ENCODE results near the gene PRKCE.
"Not testable (repeated sequence)": the region's sequence is repeated elsewhere in the genome, so short reads cannot be mapped to it uniquely, and the experiment has no call there.

Gene PRKCE

DNA sequence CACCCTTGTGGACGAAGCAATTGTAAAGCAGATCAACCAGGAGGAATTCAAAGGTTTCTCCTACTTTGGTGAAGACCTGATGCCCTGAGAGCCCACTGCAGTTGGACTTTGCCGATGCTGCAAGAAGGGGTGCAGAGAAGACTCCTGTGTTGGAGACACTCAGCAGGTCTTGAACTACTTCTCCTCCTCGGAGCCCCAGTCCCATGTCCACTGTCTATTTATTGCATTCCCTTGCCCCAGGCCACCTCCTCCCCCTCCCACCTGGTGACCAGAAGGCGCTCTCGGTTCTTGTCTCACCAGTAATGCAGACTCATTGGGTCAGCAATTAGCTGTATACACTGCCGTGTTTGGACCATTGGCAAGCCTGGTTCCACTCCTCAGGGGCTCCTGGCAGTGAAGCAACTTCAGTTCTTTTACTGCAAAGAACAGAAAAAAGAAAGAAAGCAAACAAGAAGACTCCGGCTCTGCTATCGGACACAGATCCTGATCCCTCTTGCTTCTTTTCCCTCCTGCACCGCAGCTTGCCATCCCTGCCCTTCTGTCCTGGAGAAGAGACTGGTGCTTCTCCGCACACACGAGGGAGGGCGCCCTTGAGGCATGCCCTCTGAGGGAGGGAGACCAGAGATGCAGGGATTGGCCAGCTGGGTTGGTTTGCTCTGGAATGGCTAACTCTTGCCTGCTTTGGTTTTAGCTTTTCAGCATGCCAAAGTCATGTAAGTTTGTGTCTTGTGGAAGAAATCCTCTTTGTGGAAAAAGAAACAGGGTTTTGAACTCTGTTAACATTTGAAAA lies 533.5 kb downstream of the PRKCE start:
- DNase-seq = no peak

DNA sequence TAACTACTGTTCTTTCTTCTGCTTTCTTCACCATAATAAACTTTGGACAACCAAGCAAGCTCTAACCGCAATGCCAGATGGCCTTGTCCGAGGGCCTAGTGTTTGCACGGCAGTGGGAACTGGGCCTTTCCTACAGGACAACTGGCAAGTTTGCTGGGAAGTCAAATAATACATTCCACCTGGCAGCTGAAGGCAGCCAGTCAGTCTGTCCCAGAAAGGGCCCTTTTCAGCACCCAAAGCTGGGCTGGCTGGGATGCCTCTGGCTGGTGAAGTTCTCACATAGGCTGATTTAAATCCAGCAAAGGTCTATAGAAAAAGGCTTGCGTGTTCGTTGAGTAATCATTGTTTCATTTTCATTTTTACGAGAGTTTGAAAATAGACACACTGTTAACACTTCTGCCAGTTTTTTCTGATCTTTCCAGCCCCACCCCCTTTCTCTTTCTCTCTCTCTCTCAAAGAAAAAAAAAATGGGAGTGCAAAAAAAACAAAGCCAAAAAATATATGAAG lies 535.7 kb downstream of the PRKCE start:
- no peak for DNase-seq

DNA sequence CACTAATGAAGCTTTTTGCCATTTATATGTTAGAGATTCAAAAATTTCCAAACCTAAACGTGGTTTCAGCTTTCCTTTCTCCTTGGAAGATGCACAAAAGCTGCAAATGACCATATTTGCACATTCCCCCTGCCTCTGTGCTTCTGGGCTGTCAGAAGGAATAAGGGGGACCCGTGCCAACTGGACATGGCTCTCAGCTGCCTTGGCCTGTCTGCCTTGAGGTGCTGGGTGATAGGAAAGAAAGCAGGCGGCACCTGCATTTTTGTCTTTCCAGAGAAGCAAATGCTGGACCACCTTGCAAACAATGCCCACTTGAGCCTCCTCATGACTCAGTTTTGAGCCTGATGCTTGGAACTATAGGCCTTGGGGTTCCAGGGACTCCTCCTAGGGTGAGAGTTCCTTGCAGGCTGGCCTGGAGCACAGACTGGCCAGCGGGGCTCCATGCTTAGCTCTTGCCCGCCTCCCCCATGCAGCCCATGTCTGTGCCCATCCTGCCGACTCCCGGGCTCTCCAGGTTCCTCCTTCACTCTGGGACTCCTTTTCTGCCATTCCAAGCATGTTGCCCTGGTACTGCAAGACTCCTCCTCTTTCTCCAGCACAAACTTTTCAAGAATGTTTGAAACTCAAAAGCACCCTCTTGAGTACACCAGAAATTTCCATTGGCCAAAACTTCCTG lies 536.7 kb downstream of the PRKCE start:
- DNase-seq = no peak

DNA sequence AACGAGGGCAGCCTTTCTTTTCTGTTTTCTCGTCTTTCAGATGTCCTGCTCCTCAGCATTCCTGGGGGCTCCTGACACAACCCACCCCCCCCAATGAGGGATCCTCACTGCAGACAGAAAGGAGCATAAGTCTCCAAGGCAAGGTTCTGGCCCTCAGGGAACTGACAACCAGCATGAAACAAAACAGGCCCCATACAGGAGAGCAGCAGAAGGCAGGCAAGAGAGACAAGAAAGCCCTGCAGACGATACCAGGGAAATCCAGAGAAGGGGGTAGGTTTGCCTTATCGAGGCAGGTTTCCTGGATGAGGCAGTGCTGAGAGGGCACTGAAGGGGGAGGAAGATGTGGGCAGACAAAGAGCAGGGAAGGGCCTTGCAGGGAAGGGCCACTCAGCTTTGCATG lies 541.9 kb downstream of the PRKCE start:
- DNase-seq = no peak

DNA sequence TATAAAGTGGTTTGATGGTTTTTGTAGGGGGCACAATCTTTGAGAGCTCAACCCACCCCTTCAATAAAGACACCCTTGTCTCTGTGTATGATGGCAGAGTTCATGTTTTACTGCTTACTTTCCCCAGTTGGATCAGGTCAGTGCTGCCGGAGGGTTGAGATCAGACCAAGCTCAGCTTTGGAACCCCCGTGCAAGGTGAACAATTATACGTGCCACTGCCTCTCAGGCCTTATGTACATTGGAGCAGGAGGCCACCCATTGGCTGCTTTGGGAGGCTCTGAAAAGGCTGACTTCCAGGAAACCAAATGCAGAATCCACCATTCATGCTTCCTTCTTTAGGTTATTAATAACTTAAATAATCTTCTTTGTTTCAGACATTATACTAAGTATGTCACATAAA lies 542.4 kb downstream of the PRKCE start:
- DNase-seq = no peak

DNA sequence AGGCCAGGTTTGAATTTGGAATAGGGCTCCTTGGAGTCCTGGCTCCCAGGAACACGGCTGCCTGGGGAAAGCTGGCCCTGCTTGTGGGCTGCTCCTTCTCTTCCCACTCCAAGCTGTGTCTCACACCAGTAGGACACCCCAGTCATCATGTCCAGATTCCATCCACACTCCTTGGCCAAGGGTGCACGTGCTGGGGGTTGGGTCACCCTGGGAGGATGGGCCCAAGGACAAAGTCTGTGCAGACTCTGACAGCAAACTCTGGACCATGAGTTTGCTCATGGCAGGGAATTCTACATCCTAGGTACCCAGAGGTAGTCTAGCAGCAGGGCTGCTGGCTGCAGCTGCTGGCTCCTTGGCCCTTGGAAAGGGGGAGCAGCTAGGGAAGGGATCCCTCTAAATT lies 543.4 kb downstream of the PRKCE start:
- DNase-seq = no peak

DNA sequence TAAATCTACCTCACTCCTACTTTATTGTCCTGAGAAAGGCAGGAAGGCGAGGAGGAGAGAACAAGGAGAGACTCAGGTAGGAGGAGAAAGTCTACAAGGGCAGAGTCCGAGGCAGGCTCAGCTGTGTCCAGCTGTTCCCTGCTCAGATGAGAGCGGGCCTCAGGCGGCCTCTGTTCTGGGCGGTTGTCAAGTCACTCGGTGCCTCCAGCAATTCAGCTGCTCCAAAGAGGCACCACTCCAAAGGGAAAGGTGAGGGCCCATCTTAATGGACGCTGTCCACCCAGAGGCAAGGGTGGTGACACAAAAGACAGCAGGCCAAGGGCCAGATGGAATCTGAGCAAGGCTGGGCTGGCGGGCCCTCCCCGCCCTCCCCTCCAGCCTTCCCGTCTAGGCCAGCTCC lies 544.3 kb downstream of the PRKCE start:
- no peak for DNase-seq

DNA sequence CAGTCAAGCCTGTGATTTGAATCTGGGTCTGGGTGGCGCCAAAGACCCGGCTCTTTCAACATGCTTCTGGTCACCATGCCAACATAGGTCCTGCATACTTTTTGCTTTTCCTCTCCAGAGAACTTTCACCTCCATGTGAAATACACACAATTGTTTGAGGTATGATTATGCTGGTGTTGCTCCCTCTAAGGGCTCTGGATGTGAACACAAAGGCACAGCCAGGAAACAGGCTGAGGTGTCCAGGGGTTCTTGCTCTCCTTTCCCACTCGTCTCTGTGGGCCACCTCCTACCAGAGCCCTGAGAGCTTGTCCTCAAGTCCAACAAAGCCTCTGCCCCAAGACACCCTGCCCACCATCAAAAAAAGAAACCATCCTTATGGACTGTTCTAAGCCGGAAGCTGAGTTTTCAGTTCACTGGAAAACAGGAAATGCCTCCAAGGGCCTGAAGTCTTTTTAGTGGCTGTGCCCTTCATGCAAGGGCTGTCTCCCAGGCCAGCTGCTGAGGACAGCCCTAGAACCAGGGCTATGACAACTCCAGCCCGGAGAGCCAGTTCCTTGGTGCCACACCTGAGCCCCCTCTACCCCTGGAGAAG lies 545.5 kb downstream of the PRKCE start:
- no peak for DNase-seq

DNA sequence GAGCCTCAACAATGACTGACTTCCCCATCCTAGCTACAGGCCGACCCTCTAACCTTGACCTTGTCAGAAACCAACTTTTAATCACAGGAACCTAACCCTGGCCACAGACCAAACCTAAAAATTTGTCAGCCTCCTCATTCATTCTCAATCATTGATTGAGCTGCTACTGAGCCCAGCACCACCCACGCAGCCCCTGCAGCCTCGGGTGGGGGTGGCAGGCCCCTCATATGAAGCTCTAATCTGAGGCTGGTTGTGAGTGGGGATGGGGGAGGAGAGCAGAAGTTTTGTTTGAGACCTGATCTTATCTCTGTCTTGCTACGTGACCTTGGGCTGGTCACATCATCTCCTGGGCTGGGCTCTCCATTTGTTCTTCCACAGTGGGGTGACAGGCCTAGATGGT lies 546.2 kb downstream of the PRKCE start:
- DNase-seq = no peak

DNA sequence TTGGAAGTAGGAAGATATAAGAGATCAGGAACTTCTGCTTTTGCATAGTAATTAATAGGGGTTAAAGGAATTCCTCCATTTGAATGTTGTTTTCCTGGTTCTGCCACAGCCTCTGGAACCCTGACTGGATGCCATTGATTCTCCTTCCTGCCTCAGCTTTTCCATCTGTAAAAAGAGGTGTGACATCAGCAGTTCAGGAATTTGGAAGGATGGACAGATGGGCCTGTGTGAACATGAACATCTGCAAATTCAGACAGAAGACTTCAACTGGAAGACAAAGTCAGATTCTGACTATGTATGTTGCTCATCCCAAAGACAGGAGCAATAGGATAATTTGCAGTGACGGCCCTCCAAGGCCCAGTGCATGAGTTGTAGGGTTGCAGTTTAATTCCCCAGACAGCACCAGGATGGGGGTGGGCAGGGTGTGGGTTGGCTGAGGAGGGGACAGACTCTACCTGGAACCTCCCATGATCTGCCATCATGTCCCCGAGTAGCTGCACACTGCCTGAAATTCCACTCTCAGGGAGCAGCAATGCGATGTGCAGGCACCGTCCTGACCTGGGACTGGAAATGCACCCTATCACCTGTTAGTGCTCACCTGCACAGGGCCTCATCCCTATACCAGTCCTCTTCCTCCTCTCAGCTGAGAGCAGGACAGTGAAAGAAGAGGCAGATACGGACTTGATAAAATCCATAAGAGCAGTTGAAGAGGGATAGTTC lies 546.8 kb downstream of the PRKCE start:
- no peak for DNase-seq

DNA sequence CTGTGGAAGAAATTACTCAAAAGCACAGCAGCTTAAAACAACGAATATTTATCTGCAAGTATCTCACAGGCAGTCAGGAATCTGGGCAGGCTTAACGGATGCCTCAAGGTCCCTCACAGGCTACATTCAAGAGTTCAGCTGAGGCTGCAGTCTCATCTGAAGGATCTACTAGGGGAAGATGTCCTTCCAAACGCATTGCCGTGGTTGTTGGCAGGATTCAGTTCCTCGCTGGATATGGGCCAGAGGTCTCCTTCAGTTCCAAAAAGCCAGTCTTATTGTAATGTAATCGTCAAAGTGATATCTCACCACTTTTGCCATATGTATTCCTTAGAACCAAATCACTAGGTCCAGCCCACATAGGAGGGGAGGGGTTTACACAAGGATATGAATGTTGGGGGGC lies 547.5 kb downstream of the PRKCE start:
- no peak for DNase-seq

DNA sequence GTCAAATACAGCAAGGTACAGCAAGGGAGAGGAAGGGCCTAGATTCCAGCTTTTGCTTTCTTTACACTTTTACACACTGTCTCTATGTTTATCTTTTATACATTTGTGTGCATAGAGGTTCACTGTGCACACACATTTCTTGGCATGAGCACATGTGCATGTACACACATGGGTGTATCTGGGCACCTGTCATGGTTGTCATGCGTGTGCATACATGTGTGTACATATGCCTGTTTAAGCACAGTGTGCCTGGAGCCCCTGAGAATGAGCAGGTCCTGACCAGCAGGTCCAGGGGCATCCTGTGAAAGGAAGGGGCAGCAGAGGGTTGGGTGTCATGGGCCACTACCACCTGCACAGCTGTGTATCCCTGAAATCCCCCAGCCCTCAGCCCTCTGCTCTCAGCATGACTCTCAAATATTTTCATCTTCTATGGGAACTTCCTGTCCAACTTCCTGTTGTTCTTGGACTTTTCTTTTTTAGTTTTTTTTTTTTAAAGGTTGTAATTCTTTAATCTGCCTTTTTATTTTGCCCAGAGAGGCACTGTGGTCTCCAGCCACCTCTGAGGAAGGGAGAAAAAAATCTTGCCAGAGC lies 548.7 kb downstream of the PRKCE start:
- DNase-seq = no peak

DNA sequence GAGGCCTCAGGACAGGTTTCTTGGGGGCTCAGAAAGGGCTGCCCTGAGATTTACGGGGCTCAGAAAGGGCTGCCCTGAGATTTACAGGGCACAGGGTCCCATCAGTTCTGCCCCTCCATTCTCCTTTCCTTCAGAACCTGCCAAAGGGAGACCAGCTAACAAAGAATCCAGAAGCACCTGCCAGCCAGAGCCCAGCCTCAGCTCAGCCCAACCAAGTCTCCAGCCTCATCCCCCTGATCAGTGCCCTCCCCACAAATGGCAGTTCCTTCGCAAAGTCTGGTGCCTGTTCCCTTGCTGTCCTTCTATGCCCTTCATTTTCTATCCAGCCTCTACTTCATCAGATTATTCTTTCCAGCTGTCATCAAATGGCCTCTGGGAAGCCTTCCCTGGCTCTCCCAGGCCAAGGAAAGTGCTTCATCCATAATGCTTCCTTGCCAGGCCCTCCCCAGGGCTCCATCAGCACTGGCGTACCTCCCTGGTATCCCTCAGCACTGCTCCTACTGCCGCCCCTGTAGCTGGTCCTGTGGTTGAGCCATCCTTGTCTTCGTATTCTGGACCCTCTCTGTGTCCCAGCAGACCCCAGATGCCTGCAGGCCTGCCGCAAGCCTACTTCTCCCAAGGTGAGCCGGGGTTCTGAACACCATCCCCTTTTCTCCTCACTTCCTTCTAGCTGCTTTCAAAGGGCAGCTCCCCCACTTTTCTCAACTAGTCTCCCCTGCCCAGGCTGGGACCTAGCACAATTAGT lies 549.6 kb downstream of the PRKCE start:
- no peak for DNase-seq

DNA sequence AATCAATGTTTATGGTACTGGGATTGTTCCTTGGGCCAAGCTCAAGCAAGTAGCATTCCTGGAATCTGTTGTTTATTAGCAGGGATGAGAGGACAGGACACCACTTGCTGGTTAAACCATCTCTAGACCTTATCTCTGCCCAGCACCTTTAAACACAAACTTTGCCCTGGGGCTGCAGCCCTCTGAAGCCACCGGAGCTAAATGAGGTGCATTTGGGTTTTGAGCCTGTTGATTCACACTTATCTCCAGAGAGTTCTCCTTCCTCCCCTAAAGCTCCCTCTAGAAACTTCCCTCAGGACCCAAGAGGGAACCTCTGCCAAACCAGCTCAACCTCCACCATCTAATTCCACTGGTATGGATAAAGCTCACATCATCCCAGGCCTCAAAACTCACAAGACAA lies 551.0 kb downstream of the PRKCE start:
- DNase-seq = no peak

DNA sequence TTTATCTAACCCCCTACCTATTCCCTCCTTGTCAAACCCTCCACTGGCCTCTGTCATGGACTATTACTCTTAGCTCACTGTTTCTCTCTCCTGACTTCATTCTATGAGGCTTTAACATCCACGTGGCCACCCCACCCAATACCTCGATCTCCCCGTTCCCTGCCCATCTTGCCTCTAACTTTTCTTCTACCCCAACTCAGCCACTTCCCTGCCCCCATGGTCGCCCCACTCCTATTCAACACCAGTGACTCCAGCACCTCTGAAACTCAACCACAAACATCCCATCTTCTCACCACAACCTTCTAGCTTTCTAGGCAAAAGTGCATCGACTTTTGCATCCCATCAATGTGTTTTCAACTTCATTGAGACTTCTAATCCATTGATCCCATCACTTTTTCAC lies 551.5 kb downstream of the PRKCE start:
- DNase-seq = no peak

DNA sequence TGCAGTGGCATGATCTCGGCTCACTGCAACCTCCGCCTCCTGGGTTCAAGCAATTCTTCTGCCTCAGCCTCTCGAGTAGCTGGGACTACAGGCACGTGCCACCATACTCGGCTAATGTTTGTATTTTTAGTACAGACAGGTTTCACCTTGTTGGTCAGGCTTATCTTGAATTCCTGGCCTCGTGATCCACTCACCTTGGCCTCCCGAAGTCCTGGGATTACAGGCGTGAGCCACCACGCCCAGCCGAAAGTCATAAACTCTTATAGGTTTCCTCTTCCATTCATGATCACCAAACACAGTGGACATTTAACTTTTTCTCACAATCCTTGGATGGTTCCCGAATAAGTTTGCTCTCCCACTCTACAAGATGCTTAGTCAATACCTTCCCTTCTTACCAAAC lies 552.2 kb downstream of the PRKCE start:
- not testable (repeated sequence) for DNase-seq

DNA sequence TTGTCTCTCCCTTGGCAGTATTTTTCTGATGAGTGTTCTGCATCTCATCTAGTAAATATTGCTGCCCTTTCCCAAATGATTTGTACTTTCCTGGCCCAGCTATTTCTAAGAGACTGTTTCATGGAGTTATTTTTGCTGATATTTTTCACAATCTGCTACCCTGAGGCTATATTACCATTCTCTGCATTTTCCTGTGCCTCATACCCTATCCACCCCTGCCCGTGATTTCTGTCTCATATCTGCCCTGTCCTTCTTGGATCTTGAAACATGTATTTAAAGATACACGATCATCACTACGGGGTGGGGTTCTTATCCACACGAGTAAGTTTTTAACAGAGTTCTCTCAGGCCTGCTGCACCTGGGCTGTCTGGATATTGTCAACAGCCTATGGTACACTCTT lies 556.1 kb downstream of the PRKCE start:
- DNase-seq = no peak

DNA sequence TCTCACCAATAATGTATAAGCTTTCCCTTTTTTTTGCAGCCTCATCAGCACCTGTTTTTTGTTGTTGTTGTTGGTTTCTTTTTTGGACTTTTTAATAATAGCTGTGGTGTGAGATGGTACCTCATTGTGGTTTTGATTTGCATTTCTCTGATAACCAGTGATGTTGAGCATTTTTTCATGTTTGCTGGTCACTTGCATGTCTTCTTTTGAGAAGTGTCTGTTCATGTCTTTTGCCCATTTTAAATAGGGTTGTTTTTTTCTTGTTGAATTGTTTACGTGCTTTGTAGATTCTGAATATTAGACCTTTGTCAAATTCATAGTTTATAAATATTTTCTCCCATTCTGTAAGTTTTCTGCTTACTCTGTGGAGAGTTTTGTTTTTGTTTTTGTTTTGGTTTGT lies 557.3 kb downstream of the PRKCE start:
- no peak for DNase-seq

DNA sequence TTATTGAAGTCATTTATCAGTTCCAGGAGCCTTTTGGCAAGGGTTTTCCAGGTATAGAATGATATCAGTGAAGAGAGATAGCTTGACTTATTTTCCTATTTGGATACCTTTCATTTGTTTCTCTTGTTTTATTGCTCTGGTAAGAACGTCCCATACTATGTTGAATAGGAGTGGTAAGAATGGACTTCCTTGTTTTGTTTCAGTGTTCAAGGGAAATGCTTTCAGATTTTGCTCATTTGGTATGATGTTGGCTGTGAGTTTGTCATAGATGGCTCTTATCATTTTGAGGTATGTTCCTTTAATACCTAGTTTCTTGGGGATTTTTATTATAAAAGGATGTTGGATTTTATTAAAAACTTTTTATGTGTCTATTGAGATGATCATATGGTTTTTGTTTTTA lies 558.6 kb downstream of the PRKCE start:
- DNase-seq = no peak

DNA sequence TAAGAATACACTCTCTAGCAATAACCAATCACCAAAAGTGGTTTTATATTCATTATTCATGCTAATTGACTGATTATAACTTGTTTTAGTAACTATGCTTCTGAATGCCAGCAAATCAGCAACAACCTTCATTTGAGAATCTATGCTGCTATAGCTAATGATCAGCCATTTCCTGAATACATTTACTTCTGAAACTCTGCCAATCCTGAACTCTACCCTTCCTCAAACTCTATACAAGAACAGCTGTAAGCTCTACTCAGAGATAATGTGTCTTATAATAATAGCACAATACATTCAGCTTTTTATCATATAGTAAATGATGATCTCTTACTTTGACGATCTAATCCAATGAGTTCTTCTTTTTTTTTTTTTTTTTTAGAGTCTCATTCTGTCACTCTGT lies 560.0 kb downstream of the PRKCE start:
- DNase-seq = no peak

DNA sequence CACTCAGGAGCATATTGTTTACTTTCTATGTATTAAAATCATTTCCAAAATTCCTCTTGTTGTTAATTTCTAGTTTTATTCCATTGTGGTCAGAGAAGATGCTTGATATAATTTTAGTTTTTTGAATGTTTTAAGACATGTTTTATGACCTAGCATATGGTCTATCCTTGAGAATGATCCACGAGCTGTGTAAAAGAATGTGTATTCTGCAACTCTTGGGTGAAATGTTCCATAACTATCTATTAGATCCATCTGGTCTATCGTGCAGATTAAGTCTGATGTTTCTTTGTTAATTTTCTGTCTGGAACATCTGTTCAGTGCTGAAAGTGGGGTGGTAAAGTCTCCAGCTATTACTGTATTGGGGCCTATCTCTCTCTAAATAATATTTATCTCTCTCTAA lies 562.4 kb downstream of the PRKCE start:
- DNase-seq = no peak

DNA sequence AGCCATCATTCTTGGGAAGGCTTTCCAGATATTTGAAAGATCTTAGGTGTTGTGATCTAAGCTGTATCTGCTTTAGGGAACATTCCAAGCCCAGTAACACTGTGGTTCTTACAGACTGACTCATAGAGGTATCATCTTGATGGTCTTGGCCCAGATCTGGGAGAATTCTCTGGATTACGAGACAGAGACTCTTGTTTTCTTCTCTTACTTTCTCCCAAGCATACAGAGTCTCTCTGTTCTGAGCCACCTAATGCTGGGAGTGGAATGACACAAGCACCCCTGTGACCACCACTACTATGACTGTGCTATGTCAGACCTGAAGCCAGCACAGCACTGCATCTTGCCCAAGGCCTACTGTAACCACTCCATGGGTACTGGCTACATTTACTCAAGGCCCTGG lies 564.7 kb downstream of the PRKCE start:
- no peak for DNase-seq
